GM19099 (cell line): Measurements from ENCODE around the gene BUD13.

Experiments
- POLR2A ChIP-seq: IDR thresholded peaks from 3 replicates; pipeline ENCODE4 v1.6.1; 2011; ENCODE audit warnings: low read depth; ENCODE audit not compliant: insufficient read length; ENCODE audit errors: extremely low read depth

Gene BUD13

GRCh38 chr11:116798368-116798767, 25.6 kb upstream of the BUD13 start:
- no peak for TF ChIP-seq POLR2A

GRCh38 chr11:116797816-116798215, 25.0 kb upstream of the BUD13 start:
- no peak for TF ChIP-seq POLR2A

- no peak for TF ChIP-seq POLR2A
Observed at GRCh38 chr11:116796548-116796947, 23.8 kb upstream of the BUD13 start.

GRCh38 chr11:116794851-116795250, 22.1 kb upstream of the BUD13 start:
- no peak for TF ChIP-seq POLR2A

GRCh38 chr11:116793772-116794097, 20.9 kb upstream of the BUD13 start:
- no peak for TF ChIP-seq POLR2A

- TF ChIP-seq POLR2A, result no peak
Observed at GRCh38 chr11:116792869-116793771, 20.3 kb upstream of the BUD13 start.

GRCh38 chr11:116792144-116792868, 19.5 kb upstream of the BUD13 start:
- TF ChIP-seq POLR2A, result no peak

- no peak for TF ChIP-seq POLR2A
Observed at GRCh38 chr11:116791813-116792143, 19.0 kb upstream of the BUD13 start, which contains the start of gene APOA5. TSS of gene APOA5 (minus strand) at chr11:116791879. CDS start at chr11:116791860, 19 bp downstream.

GRCh38 chr11:116791002-116791812, 18.4 kb upstream of the BUD13 start:
- TF ChIP-seq POLR2A, result no peak

GRCh38 chr11:116790167-116791001, 17.6 kb upstream of the BUD13 start:
- no peak for TF ChIP-seq POLR2A

GRCh38 chr11:116788975-116789374, 16.2 kb upstream of the BUD13 start:
- no peak for TF ChIP-seq POLR2A

- TF ChIP-seq POLR2A, result no peak
Observed at GRCh38 chr11:116788534-116788933, 15.7 kb upstream of the BUD13 start.

GRCh38 chr11:116787786-116788486, 15.1 kb upstream of the BUD13 start, which contains the start of gene ZPR1:
TSS of gene ZPR1 (minus strand) at chr11:116788023. CDS start at chr11:116787990, 33 bp downstream.
- peak; percentile 91 for TF ChIP-seq POLR2A

- no peak for TF ChIP-seq POLR2A
Observed at GRCh38 chr11:116787436-116787785, 14.6 kb upstream of the BUD13 start.
